Measurements from ENCODE around the gene ANAPC7. TPM values are rescaled to one million over a fixed set of nuclear protein-coding genes. Genes with fewer than 3 reads are reported as not detected.

The ANAPC7 gene
- polyA plus RNA-seq, 1 of the 3 experiments (the other 2 are of a cell fraction), result 58.9 TPM

- Histone ChIP-seq H3K9ac (no peak overlapping the region), H3K36me3 (replicated peaks in 1 of 2; ENCODE audit: control insufficient read depth in 1 of 2, insufficient read depth in 2 of 2, low read length in 1 of 2) (peaks cover 79 to 87% of the 10 kb centered on the region in 2 experiments), H3K27ac (ENCODE audit: low read depth in 2 of 2, low read length in 1 of 2) (no peak overlapping the region), H3K9me2 (no peaks in the 10 kb centered on the region), H4K20me1 (ENCODE audit: insufficient read depth) (peaks cover 17% of the 10 kb centered on the region), H3K9me3 (no peaks in the 10 kb centered on the region), H3K4me2 (no peak overlapping the region), H3K4me1 (ENCODE audit: control insufficient read depth in 1 of 2, insufficient read depth in 2 of 2, low read depth in 1 of 2, low read length in 1 of 2) (peaks cover 2 to 5% of the 10 kb centered on the region in 2 experiments; a peak in 2 of 4 replicates), H3K79me2 (ENCODE audit: insufficient read depth) (peaks cover 66% of the 10 kb centered on the region), H3F3A (replicated peaks; ENCODE audit: insufficient read depth) (peaks cover 9% of the 10 kb centered on the region), H3K4me3 (ENCODE audit: low read depth in 2 of 2, low read length in 1 of 2) (no peak overlapping the region), H2AFZ (ENCODE audit: low read depth) (no peak overlapping the region), H3K27me3 (ENCODE audit: insufficient read depth) (no peaks in the 10 kb centered on the region)
- no peak for DNase-seq
- no peak for TF ChIP-seq NRF1 (IDR thresholded peaks at IDR 0.05; ENCODE audit: low read depth, low read length)
- no peak for TF ChIP-seq MXI1 (IDR thresholded peaks at IDR 0.05; ENCODE audit: low read depth, low read length)
- no peak for TF ChIP-seq YY1 (IDR thresholded peaks at IDR 0.05; ENCODE audit: low read depth)
- TF ChIP-seq CHD2 (IDR thresholded peaks at IDR 0.05; ENCODE audit: low read length, partially characterized antibody), result no peak
- no peak for TF ChIP-seq RXRA (IDR thresholded peaks at IDR 0.05; ENCODE audit: borderline replicate concordance, low read depth)
- TF ChIP-seq, protein P1, sequence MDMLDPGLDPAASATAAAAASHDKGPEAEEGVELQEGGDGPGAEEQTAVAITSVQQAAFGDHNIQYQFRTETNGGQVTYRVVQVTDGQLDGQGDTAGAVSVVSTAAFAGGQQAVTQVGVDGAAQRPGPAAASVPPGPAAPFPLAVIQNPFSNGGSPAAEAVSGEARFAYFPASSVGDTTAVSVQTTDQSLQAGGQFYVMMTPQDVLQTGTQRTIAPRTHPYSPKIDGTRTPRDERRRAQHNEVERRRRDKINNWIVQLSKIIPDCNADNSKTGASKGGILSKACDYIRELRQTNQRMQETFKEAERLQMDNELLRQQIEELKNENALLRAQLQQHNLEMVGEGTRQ (IDR thresholded peaks at IDR 0.05; ENCODE audit: borderline replicate concordance, low read depth, low read length), result no peak
- no peak for TF ChIP-seq TCF12 (IDR thresholded peaks at IDR 0.05)
- TF ChIP-seq FOXM1 (IDR thresholded peaks at IDR 0.05; ENCODE audit: low read depth), result no peak
- no peak for TF ChIP-seq IRF3 (IDR thresholded peaks at IDR 0.05; ENCODE audit: low read depth, low read length)
- TF ChIP-seq TAF1 (IDR thresholded peaks at IDR 0.05; ENCODE audit: borderline replicate concordance, low read depth, low read length), result no peak
- no peak for TF ChIP-seq USF1 (IDR thresholded peaks at IDR 0.05; ENCODE audit: borderline replicate concordance, low read depth)
- no peak for TF ChIP-seq RCOR1 (IDR thresholded peaks at IDR 0.05; ENCODE audit: low read length)
- TF ChIP-seq, protein P2, sequence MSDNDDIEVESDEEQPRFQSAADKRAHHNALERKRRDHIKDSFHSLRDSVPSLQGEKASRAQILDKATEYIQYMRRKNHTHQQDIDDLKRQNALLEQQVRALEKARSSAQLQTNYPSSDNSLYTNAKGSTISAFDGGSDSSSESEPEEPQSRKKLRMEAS (IDR thresholded peaks at IDR 0.05; ENCODE audit: low read depth), result no peak
- TF ChIP-seq, protein P3, sequence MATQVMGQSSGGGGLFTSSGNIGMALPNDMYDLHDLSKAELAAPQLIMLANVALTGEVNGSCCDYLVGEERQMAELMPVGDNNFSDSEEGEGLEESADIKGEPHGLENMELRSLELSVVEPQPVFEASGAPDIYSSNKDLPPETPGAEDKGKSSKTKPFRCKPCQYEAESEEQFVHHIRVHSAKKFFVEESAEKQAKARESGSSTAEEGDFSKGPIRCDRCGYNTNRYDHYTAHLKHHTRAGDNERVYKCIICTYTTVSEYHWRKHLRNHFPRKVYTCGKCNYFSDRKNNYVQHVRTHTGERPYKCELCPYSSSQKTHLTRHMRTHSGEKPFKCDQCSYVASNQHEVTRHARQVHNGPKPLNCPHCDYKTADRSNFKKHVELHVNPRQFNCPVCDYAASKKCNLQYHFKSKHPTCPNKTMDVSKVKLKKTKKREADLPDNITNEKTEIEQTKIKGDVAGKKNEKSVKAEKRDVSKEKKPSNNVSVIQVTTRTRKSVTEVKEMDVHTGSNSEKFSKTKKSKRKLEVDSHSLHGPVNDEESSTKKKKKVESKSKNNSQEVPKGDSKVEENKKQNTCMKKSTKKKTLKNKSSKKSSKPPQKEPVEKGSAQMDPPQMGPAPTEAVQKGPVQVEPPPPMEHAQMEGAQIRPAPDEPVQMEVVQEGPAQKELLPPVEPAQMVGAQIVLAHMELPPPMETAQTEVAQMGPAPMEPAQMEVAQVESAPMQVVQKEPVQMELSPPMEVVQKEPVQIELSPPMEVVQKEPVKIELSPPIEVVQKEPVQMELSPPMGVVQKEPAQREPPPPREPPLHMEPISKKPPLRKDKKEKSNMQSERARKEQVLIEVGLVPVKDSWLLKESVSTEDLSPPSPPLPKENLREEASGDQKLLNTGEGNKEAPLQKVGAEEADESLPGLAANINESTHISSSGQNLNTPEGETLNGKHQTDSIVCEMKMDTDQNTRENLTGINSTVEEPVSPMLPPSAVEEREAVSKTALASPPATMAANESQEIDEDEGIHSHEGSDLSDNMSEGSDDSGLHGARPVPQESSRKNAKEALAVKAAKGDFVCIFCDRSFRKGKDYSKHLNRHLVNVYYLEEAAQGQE (IDR thresholded peaks at IDR 0.05; ENCODE audit: low read depth, low read length), result no peak
- TF ChIP-seq GABPA (IDR thresholded peaks at IDR 0.05; ENCODE audit: low read depth), result no peak
- TF ChIP-seq, protein P4, sequence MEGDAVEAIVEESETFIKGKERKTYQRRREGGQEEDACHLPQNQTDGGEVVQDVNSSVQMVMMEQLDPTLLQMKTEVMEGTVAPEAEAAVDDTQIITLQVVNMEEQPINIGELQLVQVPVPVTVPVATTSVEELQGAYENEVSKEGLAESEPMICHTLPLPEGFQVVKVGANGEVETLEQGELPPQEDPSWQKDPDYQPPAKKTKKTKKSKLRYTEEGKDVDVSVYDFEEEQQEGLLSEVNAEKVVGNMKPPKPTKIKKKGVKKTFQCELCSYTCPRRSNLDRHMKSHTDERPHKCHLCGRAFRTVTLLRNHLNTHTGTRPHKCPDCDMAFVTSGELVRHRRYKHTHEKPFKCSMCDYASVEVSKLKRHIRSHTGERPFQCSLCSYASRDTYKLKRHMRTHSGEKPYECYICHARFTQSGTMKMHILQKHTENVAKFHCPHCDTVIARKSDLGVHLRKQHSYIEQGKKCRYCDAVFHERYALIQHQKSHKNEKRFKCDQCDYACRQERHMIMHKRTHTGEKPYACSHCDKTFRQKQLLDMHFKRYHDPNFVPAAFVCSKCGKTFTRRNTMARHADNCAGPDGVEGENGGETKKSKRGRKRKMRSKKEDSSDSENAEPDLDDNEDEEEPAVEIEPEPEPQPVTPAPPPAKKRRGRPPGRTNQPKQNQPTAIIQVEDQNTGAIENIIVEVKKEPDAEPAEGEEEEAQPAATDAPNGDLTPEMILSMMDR (IDR thresholded peaks at IDR 0.05), result no peak
- TF ChIP-seq MEF2A (IDR thresholded peaks at IDR 0.05; ENCODE audit: borderline replicate concordance, low read depth), result no peak
- TF ChIP-seq TEAD4 (IDR thresholded peaks at IDR 0.05; ENCODE audit: borderline replicate concordance, insufficient read depth), result no peak
- ChIA-PET CTCF (interaction anchor here (0.6 to 1.2 kb wide), 3 partner anchors 26 to 96 kb away, joined by 3 to 4 read pairs (median 3); no protein-coding TSS in a partner anchor), POLR2A (interaction anchor here (1.1 kb wide), 1 partner anchor 10 kb away, joined by 3 read pairs; no protein-coding TSS in a partner anchor)
- 94% methylated on average over 4 of the region's 4 CpGs for WGBS (ENCODE audit: low lambda C conversion rate)
These were observed 67.9 kb downstream of the ANAPC7 start for GRCh38 chr12:110335481-110336045.

Data from SK-N-SH (cell line).